Ishikawa (cell line): ENCODE data around the gene AK5.

Experiments used
- CEBPB ChIP-seq: IDR thresholded peaks from 2 replicates; pipeline ENCODE4 v1.6.1; 2012
- CREB1 ChIP-seq: IDR thresholded peaks from 2 replicates; pipeline ENCODE4 v1.6.1; 2012; ENCODE audit warnings: low read depth
- EGR1 ChIP-seq: IDR thresholded peaks from 2 replicates; pipeline ENCODE4 v1.6.1; 2012
- EP300 ChIP-seq: IDR thresholded peaks from 2 replicates; pipeline ENCODE4 v1.6.1; 2012; ENCODE audit warnings: borderline replicate concordance
- FOXM1 ChIP-seq: IDR thresholded peaks from 2 replicates; pipeline ENCODE4 v1.6.1; 2012; ENCODE audit warnings: low read depth, borderline replicate concordance
- NFIC ChIP-seq: IDR thresholded peaks from 2 replicates; pipeline ENCODE4 v1.6.1; 2012
- RAD21 ChIP-seq: IDR thresholded peaks from 2 replicates; pipeline ENCODE4 v1.6.1; 2012; ENCODE audit warnings: low read depth
- TAF1 ChIP-seq: IDR thresholded peaks from 2 replicates; pipeline ENCODE4 v1.6.1; 2012; ENCODE audit warnings: low read depth, mild to moderate bottlenecking
- TCF12 ChIP-seq: IDR thresholded peaks from 2 replicates; pipeline ENCODE4 v1.6.1; 2012; ENCODE audit warnings: low read depth
- TEAD4 ChIP-seq: IDR thresholded peaks from 2 replicates; pipeline ENCODE4 v1.6.1; 2012
- USF1 ChIP-seq: IDR thresholded peaks from 2 replicates; pipeline ENCODE4 v1.6.1; 2012
- YY1 ChIP-seq: IDR thresholded peaks from 2 replicates; pipeline ENCODE4 v1.6.1; 2012; ENCODE audit warnings: low read depth
- ZBTB7A ChIP-seq: IDR thresholded peaks from 2 replicates; pipeline ENCODE4 v1.6.1; 2012; ENCODE audit warnings: low read depth
- TF ChIP-seq, protein P1 (sequence below): IDR thresholded peaks from 2 replicates; pipeline ENCODE4 v1.6.1; 2012; ENCODE audit warnings: low read depth, mild to moderate bottlenecking
- TF ChIP-seq, protein P2 (sequence below): IDR thresholded peaks from 2 replicates; pipeline ENCODE4 v1.6.1; 2012

AK5 gene

DNA sequence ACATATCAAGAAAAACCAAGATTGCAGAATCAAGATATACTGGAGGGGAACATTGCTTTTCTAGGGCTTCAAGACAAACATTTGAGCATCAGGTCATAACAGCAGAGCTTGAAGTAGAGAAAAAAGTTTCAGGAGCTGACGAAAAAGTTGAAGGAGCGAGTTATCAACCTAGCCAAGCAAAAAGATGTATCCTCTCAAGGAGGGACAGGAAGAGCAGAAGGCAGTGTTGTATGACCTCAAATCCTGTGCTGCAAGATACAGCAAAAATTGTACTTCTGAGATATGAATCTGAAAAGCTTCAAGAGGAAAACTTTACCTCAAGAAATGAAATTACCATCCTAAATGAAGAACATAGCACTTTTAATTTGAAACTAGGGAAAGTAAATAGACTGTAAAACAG is 153.1 kb downstream of the AK5 start:
- TF ChIP-seq TAF1 (no peak), FOXM1 (no peak), CEBPB (no peak), TEAD4 (no peak), ZBTB7A (no peak), NFIC (no peak), EP300 (no peak)
- TF ChIP-seq, protein P1, sequence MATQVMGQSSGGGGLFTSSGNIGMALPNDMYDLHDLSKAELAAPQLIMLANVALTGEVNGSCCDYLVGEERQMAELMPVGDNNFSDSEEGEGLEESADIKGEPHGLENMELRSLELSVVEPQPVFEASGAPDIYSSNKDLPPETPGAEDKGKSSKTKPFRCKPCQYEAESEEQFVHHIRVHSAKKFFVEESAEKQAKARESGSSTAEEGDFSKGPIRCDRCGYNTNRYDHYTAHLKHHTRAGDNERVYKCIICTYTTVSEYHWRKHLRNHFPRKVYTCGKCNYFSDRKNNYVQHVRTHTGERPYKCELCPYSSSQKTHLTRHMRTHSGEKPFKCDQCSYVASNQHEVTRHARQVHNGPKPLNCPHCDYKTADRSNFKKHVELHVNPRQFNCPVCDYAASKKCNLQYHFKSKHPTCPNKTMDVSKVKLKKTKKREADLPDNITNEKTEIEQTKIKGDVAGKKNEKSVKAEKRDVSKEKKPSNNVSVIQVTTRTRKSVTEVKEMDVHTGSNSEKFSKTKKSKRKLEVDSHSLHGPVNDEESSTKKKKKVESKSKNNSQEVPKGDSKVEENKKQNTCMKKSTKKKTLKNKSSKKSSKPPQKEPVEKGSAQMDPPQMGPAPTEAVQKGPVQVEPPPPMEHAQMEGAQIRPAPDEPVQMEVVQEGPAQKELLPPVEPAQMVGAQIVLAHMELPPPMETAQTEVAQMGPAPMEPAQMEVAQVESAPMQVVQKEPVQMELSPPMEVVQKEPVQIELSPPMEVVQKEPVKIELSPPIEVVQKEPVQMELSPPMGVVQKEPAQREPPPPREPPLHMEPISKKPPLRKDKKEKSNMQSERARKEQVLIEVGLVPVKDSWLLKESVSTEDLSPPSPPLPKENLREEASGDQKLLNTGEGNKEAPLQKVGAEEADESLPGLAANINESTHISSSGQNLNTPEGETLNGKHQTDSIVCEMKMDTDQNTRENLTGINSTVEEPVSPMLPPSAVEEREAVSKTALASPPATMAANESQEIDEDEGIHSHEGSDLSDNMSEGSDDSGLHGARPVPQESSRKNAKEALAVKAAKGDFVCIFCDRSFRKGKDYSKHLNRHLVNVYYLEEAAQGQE = no peak
- TF ChIP-seq, protein P2, sequence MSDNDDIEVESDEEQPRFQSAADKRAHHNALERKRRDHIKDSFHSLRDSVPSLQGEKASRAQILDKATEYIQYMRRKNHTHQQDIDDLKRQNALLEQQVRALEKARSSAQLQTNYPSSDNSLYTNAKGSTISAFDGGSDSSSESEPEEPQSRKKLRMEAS = no peak

GRCh38 chr1:77438236-77438913 is 156.6 kb downstream of the AK5 start:
- TF ChIP-seq, protein P2 = no peak
- peak; percentile 42; the same call in 1 of the 2 replicates for TF ChIP-seq FOXM1

DNA sequence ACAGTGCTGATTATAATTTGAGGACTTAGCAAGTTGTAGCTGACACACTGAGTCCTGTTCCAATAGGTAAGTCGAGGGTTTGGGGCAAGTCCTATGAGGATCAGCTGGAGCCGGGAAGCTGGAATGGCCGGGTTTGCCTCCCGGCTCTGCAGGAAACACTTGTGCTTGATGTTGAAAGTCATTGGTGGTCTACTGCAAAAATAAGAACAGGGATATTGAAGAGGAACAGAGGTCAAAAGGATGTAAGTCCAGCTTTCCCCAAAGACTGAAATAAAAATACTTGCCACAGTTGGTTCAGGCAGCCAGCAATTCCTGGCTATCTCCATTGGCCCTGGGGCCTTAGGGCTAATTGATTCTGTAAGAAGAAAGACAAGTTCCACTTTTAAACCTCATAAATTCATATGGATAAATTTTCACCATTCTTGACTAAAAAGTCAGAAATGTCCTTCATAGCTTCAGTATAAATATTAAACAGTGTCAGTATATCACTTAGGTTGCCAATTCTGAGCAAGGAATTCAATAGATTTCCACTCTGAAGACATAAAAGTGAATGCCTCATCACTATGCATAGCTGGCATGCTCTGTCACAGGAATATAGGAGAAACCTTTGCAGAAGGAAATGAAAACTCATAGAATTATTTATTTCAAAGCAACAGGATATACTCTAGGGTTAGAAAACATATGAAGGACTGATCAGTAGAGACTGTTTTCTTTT is 165.2 kb downstream of the AK5 start:
- no peak for TF ChIP-seq NFIC
- TF ChIP-seq CEBPB = no peak
- TF ChIP-seq TCF12 = no peak
- no peak for TF ChIP-seq EP300
- TF ChIP-seq USF1 = no peak
- no peak for TF ChIP-seq TAF1
- TF ChIP-seq TEAD4 = no peak
- no peak for TF ChIP-seq ZBTB7A
- TF ChIP-seq, protein P2 = no peak
- no peak for TF ChIP-seq EGR1
- TF ChIP-seq FOXM1 = no peak
- no peak for TF ChIP-seq CREB1
- TF ChIP-seq RAD21 = no peak
- no peak for TF ChIP-seq YY1
- TF ChIP-seq, protein P1 = no peak

DNA sequence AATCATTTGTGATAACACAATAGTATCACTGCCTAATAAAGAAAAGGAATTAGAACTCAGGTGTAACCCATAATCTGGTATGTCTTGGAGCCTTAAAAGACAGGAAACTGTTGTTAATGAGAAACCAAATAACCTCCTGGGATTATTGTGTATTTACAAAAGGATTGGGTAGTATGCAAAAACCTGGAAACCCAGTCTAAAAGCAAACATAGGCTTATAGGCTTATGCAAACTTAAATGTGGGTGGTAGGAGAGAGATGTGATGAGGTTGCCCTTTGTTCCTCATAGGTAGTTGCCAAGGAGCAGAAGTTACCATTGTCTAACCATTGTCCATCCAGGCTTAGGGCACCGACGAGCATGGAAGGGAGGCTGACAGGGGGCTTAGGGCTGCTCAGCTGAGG is 165.8 kb downstream of the AK5 start:
- no peak for TF ChIP-seq NFIC
- no peak for TF ChIP-seq USF1

DNA sequence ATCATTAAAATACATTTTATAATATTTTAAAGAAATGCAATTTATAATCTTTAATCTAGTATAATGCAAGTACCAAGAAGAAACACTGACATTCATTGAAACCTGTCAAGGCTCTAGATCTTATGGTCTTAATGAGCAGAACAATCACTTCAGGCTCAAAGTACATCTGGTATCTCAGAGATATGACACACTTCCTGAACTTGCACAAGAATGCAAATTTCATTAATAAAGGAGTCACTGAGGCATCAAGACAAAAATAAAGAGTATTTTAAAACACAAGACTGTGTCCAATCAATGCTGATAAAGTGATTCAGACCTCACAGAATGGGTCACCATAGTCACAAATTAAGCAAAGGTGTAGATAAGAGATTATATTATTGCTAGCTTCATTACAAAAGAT is 178.1 kb downstream of the AK5 start:
- TF ChIP-seq EGR1 (no peak), TCF12 (no peak), TAF1 (no peak), FOXM1 (no peak), ZBTB7A (no peak), YY1 (no peak), USF1 (no peak), EP300 (no peak), CEBPB (no peak), TEAD4 (no peak), RAD21 (no peak), NFIC (no peak), CREB1 (no peak)
- TF ChIP-seq, protein P2 = no peak
- TF ChIP-seq, protein P1 = no peak
